GM12874 (cell line): ENCODE data around the gene IFT172.

Source experiments
- TF ChIP-seq, protein P1 (sequence below): IDR thresholded peaks from 2 replicates; pipeline ENCODE4 v1.5.1; 2011; ENCODE audit warnings: low read depth, mild to moderate bottlenecking, control low read depth, low read length, moderate library complexity; ENCODE audit not compliant: insufficient read depth

The IFT172 gene

DNA sequence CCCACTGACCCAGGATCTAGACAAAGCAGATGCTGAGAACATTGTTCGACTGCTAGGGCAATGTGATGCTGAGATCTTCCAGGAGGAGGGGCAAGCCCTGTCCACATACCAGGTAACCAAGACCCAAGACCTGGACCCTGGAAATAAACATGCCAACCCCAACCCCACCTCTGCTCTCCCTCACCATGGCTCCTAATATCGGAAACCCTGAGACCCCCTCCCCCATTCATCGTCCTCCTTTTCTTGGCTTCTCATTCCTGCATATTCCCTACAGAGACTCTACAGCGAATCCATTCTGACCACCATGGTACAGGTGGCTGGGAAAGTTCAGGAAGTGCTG, 7.7 kb upstream of the IFT172 start:
- TF ChIP-seq, protein P1, sequence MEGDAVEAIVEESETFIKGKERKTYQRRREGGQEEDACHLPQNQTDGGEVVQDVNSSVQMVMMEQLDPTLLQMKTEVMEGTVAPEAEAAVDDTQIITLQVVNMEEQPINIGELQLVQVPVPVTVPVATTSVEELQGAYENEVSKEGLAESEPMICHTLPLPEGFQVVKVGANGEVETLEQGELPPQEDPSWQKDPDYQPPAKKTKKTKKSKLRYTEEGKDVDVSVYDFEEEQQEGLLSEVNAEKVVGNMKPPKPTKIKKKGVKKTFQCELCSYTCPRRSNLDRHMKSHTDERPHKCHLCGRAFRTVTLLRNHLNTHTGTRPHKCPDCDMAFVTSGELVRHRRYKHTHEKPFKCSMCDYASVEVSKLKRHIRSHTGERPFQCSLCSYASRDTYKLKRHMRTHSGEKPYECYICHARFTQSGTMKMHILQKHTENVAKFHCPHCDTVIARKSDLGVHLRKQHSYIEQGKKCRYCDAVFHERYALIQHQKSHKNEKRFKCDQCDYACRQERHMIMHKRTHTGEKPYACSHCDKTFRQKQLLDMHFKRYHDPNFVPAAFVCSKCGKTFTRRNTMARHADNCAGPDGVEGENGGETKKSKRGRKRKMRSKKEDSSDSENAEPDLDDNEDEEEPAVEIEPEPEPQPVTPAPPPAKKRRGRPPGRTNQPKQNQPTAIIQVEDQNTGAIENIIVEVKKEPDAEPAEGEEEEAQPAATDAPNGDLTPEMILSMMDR = no peak

- TF ChIP-seq, protein P1 = no peak
These were observed 7.1 kb upstream of the IFT172 start, which contains the start of gene GCKR for GRCh38 chr2:27496357-27497287. Gene GCKR, plus strand, starts transcription at chr2:27496839. Its CDS starts 66 bp downstream, at chr2:27496905.

GRCh38 chr2:27495840-27496356, 6.4 kb upstream of the IFT172 start:
- TF ChIP-seq, protein P1 = no peak

DNA sequence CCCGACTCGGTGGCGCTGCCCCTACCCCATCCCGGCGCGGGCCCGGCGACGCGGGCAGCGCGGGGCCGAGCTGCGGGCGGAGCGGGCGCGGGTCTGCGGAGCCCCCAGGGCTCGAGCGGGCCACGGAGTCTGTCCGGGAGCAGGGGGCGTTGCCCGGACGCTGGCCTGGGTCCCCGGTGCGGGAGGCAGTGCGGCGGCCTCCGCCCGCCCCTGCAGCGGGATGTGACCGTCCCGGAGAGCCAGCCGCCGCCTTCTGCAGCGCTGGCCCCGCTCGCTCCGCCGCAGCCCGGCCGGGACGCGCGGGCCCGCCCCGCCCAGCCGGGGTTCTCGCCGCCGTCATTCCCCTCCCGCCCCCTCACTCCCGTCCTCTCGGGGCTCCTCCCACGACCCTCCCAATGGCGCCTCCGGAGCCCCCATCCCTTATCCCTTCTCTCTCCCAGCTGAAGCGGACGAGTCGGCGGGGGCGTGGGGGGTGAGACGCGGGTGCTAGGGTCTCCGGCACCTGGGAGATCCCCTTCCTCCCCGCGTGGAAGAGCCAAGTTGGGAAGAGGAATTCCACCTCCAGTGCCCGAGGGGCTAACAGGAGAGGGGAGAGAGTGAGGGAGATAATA, 5.5 kb upstream of the IFT172 start, which contains the start of gene FNDC4:
FNDC4 (minus strand) TSS at position 257 of the 611 bp plus-strand sequence. CDS start 521 bp downstream, outside the sequence.
- TF ChIP-seq, protein P1 = no peak

DNA sequence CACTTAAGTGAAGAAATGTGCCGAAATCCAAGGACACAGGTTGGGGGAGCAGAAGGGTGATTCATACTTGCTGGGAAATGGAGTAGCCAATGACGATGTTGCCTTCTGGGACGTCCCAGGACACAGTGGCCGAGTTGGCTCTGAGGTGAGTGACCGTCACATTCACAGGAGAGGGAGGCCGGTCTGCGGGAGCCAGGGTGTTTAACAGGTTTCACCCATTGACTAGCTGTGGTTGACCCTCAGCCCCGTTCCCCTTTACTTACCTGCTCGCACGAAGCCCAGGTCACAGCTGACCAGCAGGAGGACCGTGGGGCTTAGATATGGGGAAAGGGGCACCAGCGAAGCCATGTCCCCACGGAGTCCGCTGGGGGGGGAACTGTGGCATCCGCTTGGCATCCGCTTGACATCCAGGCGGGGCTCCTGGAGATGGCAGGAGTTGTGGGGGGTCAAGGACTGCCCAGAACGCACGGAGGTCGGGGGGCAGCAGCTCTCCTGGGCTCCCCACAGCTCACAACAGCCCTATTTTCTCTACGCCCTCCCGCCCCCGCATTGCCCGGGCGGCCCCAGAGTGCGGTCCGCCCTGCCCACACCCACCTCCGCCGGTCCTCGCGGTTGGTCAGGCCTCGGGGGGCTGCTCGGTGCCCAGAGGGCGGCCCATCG, 4.9 kb upstream of the IFT172 start:
- TF ChIP-seq, protein P1 = no peak

- TF ChIP-seq, protein P1 = no peak
These were observed 4.4 kb upstream of the IFT172 start for GRCh38 chr2:27493948-27494283.

DNA sequence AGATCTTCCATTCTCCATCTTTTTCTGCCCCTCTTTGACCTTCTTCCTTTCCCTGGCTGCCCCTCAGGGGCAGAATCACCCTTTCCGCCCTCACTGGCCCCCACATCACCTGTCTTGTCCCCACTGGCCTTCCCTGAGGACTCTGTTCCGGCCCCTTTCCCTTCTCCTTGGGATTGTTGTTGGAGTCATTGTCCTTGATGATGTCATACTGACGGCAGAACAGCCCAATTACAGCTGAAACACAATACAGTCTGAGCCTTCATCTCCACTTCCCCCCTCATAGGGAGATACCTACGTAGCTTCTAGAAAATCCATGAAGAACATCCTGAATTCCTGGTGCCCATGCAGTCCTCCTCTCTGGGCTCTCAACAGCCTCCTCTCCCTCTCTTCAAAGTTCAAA, 3.0 kb upstream of the IFT172 start:
- TF ChIP-seq, protein P1 = no peak
